Ovary (tissue), 9 donors: ENCODE results near the gene PAX6. TPM values are rescaled to one million over a fixed set of nuclear protein-coding genes. Genes with fewer than 3 reads are reported as not detected.

Source experiments
- DNase-seq, 5 donors: peaks; one replicate each; pipeline ENCODE4 v3.0.0-alpha.2; 2019 to 2020
- H3K27ac ChIP-seq, 2 donors: fragments of 200-600 bp; one replicate each; pipeline versions ENCODE4 v1.5.1 to v1.8.0; 2019 to 2022
- H3K27me3 ChIP-seq: fragments of 200-600 bp; one replicate; pipeline ENCODE4 v1.8.0; 2022
- H3K36me3 ChIP-seq: fragments of 200-600 bp; sonication (generic); one replicate; pipeline ENCODE4 v1.5.1; 2019
- H3K4me1 ChIP-seq: one replicate; pipeline ENCODE4 v1.8.1; 2013; ENCODE audit warnings: mild to moderate bottlenecking, moderate library complexity; ENCODE audit not compliant: insufficient read depth
- H3K4me3 ChIP-seq: fragments of 200-600 bp; sonication (generic); one replicate; pipeline ENCODE4 v1.5.1; 2017
- H3K9me3 ChIP-seq, 2 donors: fragments of 200-600 bp in 1 of 2; sonication (generic) in 1 of 2; one replicate each; pipeline versions ENCODE4 v1.5.1 to v1.8.1; 2013 to 2019; ENCODE audit warnings: mild to moderate bottlenecking in 1 of 2, moderate library complexity in 1 of 2
- CTCF ChIP-seq, 3 donors: fragments of 450-650 bp in 2 of 3; fragments of 200-600 bp in 1 of 3; IDR thresholded peaks; one replicate each; pipeline versions ENCODE4 v1.5.1 to v1.8.0; 2016 to 2022; ENCODE audit warnings: antibody characterized with exemption in 3 of 3, mild to moderate bottlenecking in 1 of 3
- EP300 ChIP-seq: sonication (generic); formaldehyde crosslinking; IDR thresholded peaks from one replicate; pipeline ENCODE4 v1.6.1; 2017; ENCODE audit warnings: antibody characterized with exemption
- POLR2A ChIP-seq: fragments of 450-650 bp; IDR thresholded peaks from one replicate; pipeline ENCODE4 v1.6.1; 2017; ENCODE audit warnings: antibody characterized with exemption, mild to moderate bottlenecking, moderate library complexity
- WGBS, 3 donors: extraction: QIAGEN DNeasy Blood & Tissue Kit in 1 of 3; methylation state at CpG; one replicate each; pipeline versions ENCODE4 v1.1.5 to v1.1.7; 2013 to 2017; 5-methylcytosine and 5-hydroxymethylcytosine counted together
- intact Hi-C, 4 donors: fragments of 100-400 bp; cut with DNase I; formaldehyde crosslinking; loops; one replicate each; pipeline versions ENCODE4 v1.11.0 to v1.15.1; 2022 to 2023
- polyA plus RNA-seq, 2 donors: library from polyadenylated mRNA; stranded (reverse); fragments of 200-250 nt in 1 of 2; fragments of 350-450 nt in 1 of 2; fragmentation: Illumina TruSeq in 1 of 2; extraction: RNeasy Lipid Tissue Mini Kit (QIAGEN cat#74804) in 1 of 2; gene quantifications; one replicate each; pipeline ENCODE4 v1.2.3, GENCODE V29; 2013 to 2014
- total RNA-seq, 7 donors: library from RNA; depleted of rRNA in 2 of 7; stranded (reverse); fragments of >200 nt in 2 of 7; fragmentation: NEBNext Ultra II Directional in 3 of 7; extraction: Animal tissue kit (Norgen Biotek cat#: 25700) in 3 of 7; gene quantifications; one replicate each; pipeline versions ENCODE4 v1.1.0 to v1.2.4, GENCODE V29; 2016 to 2023
- donor health status: DM: no; HTN: no; CAD: no; lungs with moderate emphysema.
- donor health status: DM: no; HTN: no; CAD: no.
- donor health status: Bipolar disorder and iron deficiency.
- donor health status: DM: yes; HTN: yes; CAD: no.
- donor health status: DM: no; HTN: no; CAD: no.
- donor health status: DM: yes; HTN: yes; CAD: no.

Gene PAX6
- total and polyA plus RNA-seq, 9 donors: not detected

GRCh38 chr11:31799435-31800397, 11.4 kb downstream of the PAX6 start:
- Histone ChIP-seq H3K27ac (no peak overlapping the region), H3K4me1 (no peaks in the 10 kb centered on the region), H3K36me3 (no peaks in the 10 kb centered on the region), H3K9me3 (no peaks in the 10 kb centered on the region), H3K27me3 (peaks cover 6% of the 10 kb centered on the region), H3K4me3 (no peak overlapping the region)
- TF ChIP-seq EP300: no peak
- no peak for TF ChIP-seq CTCF (IDR thresholded peaks at IDR 0.05)
- no peak for TF ChIP-seq POLR2A
- intact Hi-C loops: no loop called here
- DNase-seq: no peak
- 3 to 5% (median 3%) methylated on average over 48 of the region's 48 CpGs for WGBS, 3 donors

GRCh38 chr11:31798554-31799434, 12.3 kb downstream of the PAX6 start:
- TF ChIP-seq POLR2A: no peak
- TF ChIP-seq CTCF (IDR thresholded peaks at IDR 0.05): no peak
- TF ChIP-seq EP300: no peak
- no peaks in the 10 kb centered on the region for H3K9me3 ChIP-seq
- no peak for DNase-seq
- 3 to 8% (median 4%) methylated on average over 55 to 60 of the region's 60 CpGs for WGBS, 3 donors
- peaks cover 3% of the 10 kb centered on the region for H3K27me3 ChIP-seq
- no peaks in the 10 kb centered on the region for H3K36me3 ChIP-seq
- H3K4me3 ChIP-seq: no peak overlapping the region
- intact Hi-C loops: no loop called here
- H3K27ac ChIP-seq: no peak overlapping the region
- H3K4me1 ChIP-seq: no peaks in the 10 kb centered on the region

GRCh38 chr11:31798057-31798553, 13.0 kb downstream of the PAX6 start:
- Histone ChIP-seq H3K4me3 (no peak overlapping the region), H3K9me3 (no peaks in the 10 kb centered on the region), H3K4me1 (no peaks in the 10 kb centered on the region), H3K27me3 (peaks cover 3% of the 10 kb centered on the region), H3K27ac (no peak overlapping the region), H3K36me3 (no peaks in the 10 kb centered on the region)
- DNase-seq: no peak
- no peak for TF ChIP-seq CTCF (IDR thresholded peaks at IDR 0.05)
- no peak for TF ChIP-seq POLR2A
- no peak for TF ChIP-seq EP300
- 7 to 10% (median 9%) methylated on average over 21 of the region's 21 CpGs for WGBS, 3 donors
- intact Hi-C loops: no loop called here
